Measurements from ENCODE around the gene SLC4A2.
A peak's percentile ranks its signal among the peaks of the same experiment; 100 is the strongest.

SLC4A2 gene

DNA sequence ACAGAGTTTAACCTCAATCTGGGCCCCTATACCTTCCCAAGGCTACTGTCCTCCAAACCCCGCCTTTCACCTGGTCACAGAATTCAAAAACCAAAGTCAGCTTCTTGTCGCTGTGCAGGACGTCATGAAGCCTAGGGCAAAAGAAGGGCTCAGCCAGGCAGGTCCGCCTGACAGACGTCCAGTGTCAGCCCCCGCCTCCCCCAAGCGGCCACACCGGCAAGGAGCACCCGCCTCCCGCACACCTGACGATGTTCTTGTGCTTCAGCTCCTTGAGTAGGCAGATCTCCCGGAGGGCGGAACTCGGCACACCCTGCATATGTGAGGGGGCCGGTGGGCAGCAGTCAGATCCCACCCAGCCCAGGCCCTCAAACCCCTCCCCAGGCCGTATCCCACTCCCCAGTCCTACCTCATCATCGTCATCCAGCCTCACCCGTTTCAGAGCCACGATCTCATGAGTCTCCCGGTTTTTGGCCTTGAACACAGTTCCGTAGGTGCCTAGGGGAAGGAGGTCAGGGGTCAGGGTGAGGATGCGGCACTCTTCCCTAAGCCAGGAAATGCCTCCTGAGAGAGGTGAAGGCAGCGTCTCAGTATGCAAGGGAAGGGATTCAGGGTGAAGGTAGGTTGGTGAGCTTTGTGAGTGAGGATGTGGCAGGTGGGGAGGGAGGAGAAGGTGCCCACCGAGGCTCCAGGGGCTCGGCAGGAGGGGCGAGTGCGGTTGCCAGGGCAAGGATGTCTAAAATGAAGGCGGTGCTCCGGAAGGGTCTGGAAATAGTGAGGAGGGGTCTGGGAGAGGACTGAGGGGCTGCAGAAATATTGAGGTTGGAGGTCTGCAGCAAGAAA lies 2.5 kb upstream of the SLC4A2 start:
- no peaks in the 10 kb centered on the region for H3K36me3 ChIP-seq (ENCODE audit: control insufficient read depth, insufficient read depth, low read length)
- peaks cover 43% of the 10 kb centered on the region for H3K27me3 ChIP-seq (ENCODE audit: control insufficient read depth, insufficient read depth, low read length, poor library complexity, severe bottlenecking)
- H3K9me3 ChIP-seq (ENCODE audit: control insufficient read depth, low read length): no peaks in the 10 kb centered on the region
- WGBS, 2 experiments: 23 to 29% methylated on average over 29 of the region's 29 CpGs
- peaks cover 27% of the 10 kb centered on the region for H3K4me1 ChIP-seq (ENCODE audit: control insufficient read depth, insufficient read depth, low read length)
- H3K4me3 ChIP-seq (ENCODE audit: insufficient read depth, low read depth, low read length): peak overlapping the region; percentile 44
- H3K27ac ChIP-seq (ENCODE audit: insufficient read depth, low read depth, low read length, poor library complexity, severe bottlenecking): no peak overlapping the region

DNA sequence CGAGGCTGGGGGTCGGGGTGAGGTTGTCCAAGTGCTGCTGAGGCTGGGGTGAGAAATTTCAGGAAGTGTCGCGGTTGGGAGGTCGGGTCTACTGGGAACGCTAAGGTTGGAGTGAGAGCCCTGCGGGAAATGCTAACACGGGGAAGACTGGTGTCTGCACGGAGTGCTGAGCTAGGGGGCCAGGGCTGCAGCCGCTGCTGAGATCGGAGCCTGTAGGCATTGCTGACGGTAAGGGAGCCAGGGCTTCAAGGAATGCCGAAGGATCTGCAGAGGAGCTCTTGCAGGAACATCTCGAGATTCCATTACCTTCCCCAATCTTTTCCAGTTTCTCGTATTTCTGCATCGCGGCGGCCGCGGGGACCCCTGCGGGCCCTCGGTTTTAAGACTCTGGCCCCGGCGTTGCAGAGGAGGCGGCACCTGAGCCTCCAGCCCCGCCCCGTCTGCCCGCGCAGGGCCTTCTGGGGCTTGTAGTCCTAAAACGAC lies 1.8 kb upstream of the SLC4A2 start, which contains the start of gene CDK5:
Gene CDK5 (minus strand): TSS at position 392 of the 483 bp plus-strand sequence. CDS start 49 bp downstream, at position 343.
- Histone ChIP-seq H3K36me3 (ENCODE audit: control insufficient read depth, insufficient read depth, low read length) (no peaks in the 10 kb centered on the region), H3K4me1 (ENCODE audit: control insufficient read depth, insufficient read depth, low read length) (peaks cover 32% of the 10 kb centered on the region), H3K27me3 (ENCODE audit: control insufficient read depth, insufficient read depth, low read length, poor library complexity, severe bottlenecking) (peaks cover 40% of the 10 kb centered on the region), H3K4me3 (ENCODE audit: insufficient read depth, low read depth, low read length) (peak within 1 kb of the TSS; percentile 80), H3K9me3 (ENCODE audit: control insufficient read depth, low read length) (no peaks in the 10 kb centered on the region), H3K27ac (ENCODE audit: insufficient read depth, low read depth, low read length, poor library complexity, severe bottlenecking) (peak within 1 kb of the TSS; percentile 6)
- 1% methylated on average over 30 of the region's 30 CpGs for WGBS, 2 experiments

DNA sequence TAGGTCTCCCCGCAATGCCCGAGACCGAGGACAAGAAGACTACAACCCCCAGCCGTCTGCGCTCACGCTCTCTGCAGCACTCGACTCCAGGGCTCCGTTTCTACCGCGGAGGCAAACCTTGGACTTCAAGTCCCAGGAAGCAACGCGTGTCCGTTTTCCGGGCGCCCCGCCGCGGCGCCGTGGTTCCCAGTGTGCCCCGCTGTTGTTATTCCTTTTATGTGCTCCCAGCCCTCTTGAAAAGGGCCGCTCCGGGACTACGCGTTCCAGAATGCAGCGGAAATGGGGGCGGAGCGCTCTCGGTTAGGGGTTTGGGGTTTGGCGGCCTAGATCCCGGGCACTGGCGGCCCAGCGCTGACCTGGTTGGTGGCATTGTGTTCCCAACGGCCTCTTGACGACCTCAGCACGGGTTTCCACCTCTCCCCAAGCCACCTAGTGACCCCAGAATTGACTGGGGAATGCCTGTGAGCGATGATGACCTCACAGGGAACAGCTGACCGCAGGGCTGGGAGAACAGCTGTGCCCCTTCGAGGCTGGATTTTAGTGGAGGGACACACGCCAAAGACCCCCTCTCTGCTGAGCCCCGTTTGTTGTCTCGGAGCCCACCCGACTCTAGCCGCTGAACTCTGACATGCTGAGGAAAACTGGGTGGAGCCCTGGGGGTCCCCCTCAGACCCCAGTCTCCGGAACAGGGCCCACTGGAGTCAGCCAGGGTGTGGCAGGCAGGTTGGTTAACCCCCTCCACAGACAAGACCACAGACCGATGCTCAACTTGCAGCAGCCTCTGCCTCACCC lies 1.2 kb upstream of the SLC4A2 start:
- no peaks in the 10 kb centered on the region for H3K9me3 ChIP-seq (ENCODE audit: control insufficient read depth, low read length)
- peak overlapping the region; percentile 80 for H3K4me3 ChIP-seq (ENCODE audit: insufficient read depth, low read depth, low read length)
- whole genome bisulfite sequencing, 2 experiments: 6 to 8% methylated on average over 46 of the region's 46 CpGs
- H3K4me1 ChIP-seq (ENCODE audit: control insufficient read depth, insufficient read depth, low read length): peaks cover 36% of the 10 kb centered on the region
- H3K27ac ChIP-seq (ENCODE audit: insufficient read depth, low read depth, low read length, poor library complexity, severe bottlenecking): peak overlapping the region; percentile 6
- peaks cover 39% of the 10 kb centered on the region for H3K27me3 ChIP-seq (ENCODE audit: control insufficient read depth, insufficient read depth, low read length, poor library complexity, severe bottlenecking)
- H3K36me3 ChIP-seq (ENCODE audit: control insufficient read depth, insufficient read depth, low read length): no peaks in the 10 kb centered on the region

DNA sequence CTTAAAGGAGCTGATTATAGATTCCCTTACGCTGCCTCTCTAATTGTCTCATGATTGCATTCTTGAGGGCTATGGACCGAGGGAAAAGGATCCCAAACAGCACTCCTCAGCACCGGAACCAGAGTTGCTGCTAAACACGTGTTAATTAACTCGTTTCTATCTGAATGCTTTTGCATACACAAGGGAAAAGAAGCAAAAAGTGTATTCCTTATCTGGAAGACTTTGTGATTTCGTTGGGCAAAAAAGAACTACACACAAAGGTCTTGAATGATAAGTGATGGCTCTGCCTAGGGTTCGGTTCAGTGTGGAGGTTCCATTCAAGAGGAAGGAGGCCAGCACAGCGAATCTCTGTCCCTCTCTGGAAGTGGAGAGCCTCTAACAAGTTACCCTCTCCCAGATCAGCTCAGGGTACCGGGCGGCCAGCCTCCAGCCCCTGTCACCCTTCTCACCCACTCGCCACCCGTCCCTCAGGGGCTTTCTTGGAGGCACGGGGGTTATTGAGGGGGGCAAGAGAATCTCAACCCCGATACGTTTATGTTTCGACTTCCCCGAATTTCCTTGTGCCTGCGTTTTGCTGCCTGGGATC lies 515 bp upstream of the SLC4A2 start:
- Histone ChIP-seq H3K4me3 (ENCODE audit: insufficient read depth, low read depth, low read length) (peak overlapping the region; percentile 80), H3K9me3 (ENCODE audit: control insufficient read depth, low read length) (no peaks in the 10 kb centered on the region), H3K27me3 (ENCODE audit: control insufficient read depth, insufficient read depth, low read length, poor library complexity, severe bottlenecking) (peaks cover 39% of the 10 kb centered on the region), H3K36me3 (ENCODE audit: control insufficient read depth, insufficient read depth, low read length) (no peaks in the 10 kb centered on the region), H3K4me1 (ENCODE audit: control insufficient read depth, insufficient read depth, low read length) (peaks cover 36% of the 10 kb centered on the region), H3K27ac (ENCODE audit: insufficient read depth, low read depth, low read length, poor library complexity, severe bottlenecking) (peak overlapping the region; percentile 52)
- WGBS, 2 experiments: 19 to 20% methylated on average over 18 of the region's 18 CpGs

DNA sequence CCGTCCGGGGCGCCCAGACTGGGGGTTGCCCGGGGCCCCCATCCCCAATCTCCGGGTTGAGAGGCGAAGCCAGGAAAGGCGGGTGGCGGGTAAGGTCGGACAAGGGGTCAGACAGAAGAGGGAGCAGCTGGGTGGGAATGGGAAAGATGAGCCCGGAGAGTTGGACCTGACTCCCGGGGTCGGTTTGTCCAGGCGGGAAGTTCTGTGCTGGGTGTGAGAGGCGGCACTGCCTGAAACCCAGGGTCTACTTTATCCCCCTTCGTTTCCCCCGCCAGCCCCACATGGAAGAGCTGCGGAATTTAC lies 675 bp downstream of the SLC4A2 start:
- 0 to 1% methylated on average over 17 of the region's 17 CpGs for WGBS, 2 experiments
- peaks cover 36% of the 10 kb centered on the region for H3K4me1 ChIP-seq (ENCODE audit: control insufficient read depth, insufficient read depth, low read length)
- H3K4me3 ChIP-seq (ENCODE audit: insufficient read depth, low read depth, low read length): peak overlapping the region; percentile 80
- H3K36me3 ChIP-seq (ENCODE audit: control insufficient read depth, insufficient read depth, low read length): peaks cover 7% of the 10 kb centered on the region
- no peaks in the 10 kb centered on the region for H3K9me3 ChIP-seq (ENCODE audit: control insufficient read depth, low read length)
- H3K27me3 ChIP-seq (ENCODE audit: control insufficient read depth, insufficient read depth, low read length, poor library complexity, severe bottlenecking): peaks cover 39% of the 10 kb centered on the region
- H3K27ac ChIP-seq (ENCODE audit: insufficient read depth, low read depth, low read length, poor library complexity, severe bottlenecking): no peak overlapping the region

DNA sequence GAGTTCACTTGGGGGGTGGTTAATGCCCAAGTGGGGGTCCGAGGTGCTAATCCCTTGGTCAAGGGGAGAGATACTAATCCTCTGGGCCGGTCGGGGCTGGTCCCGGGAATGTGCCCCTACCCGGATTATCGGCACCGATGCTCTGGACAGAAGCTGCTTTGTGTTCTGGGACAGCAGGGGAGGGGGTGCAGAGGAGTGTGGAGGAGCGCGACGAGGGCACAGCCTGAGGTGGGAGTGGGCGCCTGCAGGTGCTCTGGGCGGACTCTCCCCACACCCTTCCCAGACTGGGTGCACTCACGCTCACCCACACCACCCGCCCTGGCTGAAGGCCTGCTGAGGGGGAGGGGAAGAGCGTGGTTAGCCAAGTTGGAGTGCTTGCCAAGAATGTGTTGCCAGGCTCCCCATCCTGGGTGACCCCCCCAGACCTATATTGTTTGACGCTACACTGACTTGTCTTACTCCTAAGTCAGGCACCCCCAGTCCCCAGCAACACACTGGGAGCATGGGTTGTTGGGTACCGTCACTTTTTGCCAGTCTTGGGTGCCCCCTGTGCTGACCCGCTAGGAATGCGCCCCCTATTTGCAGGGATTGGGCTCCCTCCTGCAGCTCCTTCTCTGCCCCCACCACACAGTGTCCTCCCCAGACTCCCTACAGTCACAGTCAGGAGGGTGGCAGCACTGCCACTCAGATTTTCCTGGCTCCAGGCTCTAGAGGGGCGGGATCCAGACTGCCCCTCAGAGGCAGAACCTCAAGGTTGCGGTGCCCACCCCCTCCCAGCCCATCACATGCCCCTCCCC lies 1.2 kb downstream of the SLC4A2 start:
- Histone ChIP-seq H3K27ac (ENCODE audit: insufficient read depth, low read depth, low read length, poor library complexity, severe bottlenecking) (no peak overlapping the region), H3K4me3 (ENCODE audit: insufficient read depth, low read depth, low read length) (peak overlapping the region; percentile 80), H3K36me3 (ENCODE audit: control insufficient read depth, insufficient read depth, low read length) (peaks cover 11% of the 10 kb centered on the region), H3K9me3 (ENCODE audit: control insufficient read depth, low read length) (no peaks in the 10 kb centered on the region), H3K4me1 (ENCODE audit: control insufficient read depth, insufficient read depth, low read length) (peaks cover 36% of the 10 kb centered on the region), H3K27me3 (ENCODE audit: control insufficient read depth, insufficient read depth, low read length, poor library complexity, severe bottlenecking) (peaks cover 38% of the 10 kb centered on the region)
- 8 to 9% methylated on average over 21 of the region's 21 CpGs for WGBS, 2 experiments

DNA sequence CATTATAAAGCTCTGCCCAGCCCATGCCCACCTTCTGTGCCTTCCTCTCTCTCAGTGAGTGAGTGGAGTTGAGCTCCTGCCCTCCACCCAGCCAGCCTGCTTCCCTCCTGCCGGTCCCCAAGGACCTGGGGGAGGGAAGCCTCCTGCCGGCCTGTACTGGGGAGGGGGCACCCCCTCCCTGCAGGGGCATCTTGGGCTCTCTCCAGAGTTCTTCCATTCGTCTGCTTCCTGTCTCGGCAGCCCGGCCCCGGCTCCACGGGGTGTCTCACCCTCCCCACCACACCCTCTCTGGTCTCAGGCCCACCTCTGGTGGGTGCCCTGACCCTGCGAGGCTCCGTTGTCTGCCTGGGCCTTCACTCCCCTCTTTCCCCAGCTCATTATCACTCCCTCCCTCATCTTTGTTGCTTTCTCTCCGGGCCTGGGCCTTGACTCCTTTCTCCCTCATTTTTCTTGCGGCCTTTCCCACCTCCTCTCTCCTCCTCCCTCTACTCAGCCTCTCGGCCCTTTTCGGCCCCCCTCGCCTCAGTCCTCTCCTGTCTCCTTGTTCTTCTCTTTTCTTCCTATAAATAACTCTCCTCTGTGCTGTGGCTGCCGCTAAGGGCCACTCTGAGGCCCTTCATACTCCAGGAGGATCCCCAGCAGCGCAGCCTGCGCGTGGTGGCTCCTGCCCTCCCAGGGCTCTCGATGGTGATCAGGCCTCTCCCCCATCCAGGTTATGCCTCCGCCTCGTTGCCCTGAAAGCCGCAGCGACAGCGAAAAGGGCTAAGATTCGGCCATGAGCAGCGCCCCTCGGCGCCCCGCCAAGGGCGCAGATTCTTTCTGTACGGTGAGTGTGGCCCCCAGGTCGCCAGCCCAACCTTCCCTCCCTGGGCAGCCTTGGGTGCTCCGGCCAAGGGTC lies 2.1 kb downstream of the SLC4A2 start:
- Histone ChIP-seq H3K4me3 (ENCODE audit: insufficient read depth, low read depth, low read length) (peak overlapping the region; percentile 33), H3K9me3 (ENCODE audit: control insufficient read depth, low read length) (no peaks in the 10 kb centered on the region), H3K4me1 (ENCODE audit: control insufficient read depth, insufficient read depth, low read length) (peaks cover 36% of the 10 kb centered on the region), H3K36me3 (ENCODE audit: control insufficient read depth, insufficient read depth, low read length) (peaks cover 11% of the 10 kb centered on the region), H3K27ac (ENCODE audit: insufficient read depth, low read depth, low read length, poor library complexity, severe bottlenecking) (no peak overlapping the region), H3K27me3 (ENCODE audit: control insufficient read depth, insufficient read depth, low read length, poor library complexity, severe bottlenecking) (peaks cover 30% of the 10 kb centered on the region)
- 28 to 31% methylated on average over 33 of the region's 33 CpGs for WGBS, 2 experiments

DNA sequence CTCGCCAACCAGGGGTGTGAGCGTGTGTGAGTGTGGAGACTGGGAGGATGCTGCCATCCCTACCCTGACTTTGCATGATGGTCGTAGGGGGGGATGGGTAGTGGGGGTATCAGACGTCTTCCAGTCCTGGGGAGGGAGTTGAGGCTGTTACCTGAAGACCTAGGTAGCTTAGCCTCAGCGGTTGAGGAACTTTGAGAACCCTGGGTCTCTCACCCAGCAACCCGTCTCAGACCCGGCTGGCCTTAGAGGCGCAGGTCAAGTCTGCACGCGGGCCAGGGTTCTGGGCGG lies 2.7 kb downstream of the SLC4A2 start:
- peak overlapping the region; percentile 33 for H3K4me3 ChIP-seq (ENCODE audit: insufficient read depth, low read depth, low read length)
- no peaks in the 10 kb centered on the region for H3K9me3 ChIP-seq (ENCODE audit: control insufficient read depth, low read length)
- H3K4me1 ChIP-seq (ENCODE audit: control insufficient read depth, insufficient read depth, low read length): peaks cover 34% of the 10 kb centered on the region
- H3K36me3 ChIP-seq (ENCODE audit: control insufficient read depth, insufficient read depth, low read length): peaks cover 11% of the 10 kb centered on the region
- peaks cover 24% of the 10 kb centered on the region for H3K27me3 ChIP-seq (ENCODE audit: control insufficient read depth, insufficient read depth, low read length, poor library complexity, severe bottlenecking)
- 12 to 15% methylated on average over 11 of the region's 11 CpGs for WGBS, 2 experiments
- no peak overlapping the region for H3K27ac ChIP-seq (ENCODE audit: insufficient read depth, low read depth, low read length, poor library complexity, severe bottlenecking)
